ENCODE measurements around the gene MAP3K1.

MAP3K1 gene

DNA sequence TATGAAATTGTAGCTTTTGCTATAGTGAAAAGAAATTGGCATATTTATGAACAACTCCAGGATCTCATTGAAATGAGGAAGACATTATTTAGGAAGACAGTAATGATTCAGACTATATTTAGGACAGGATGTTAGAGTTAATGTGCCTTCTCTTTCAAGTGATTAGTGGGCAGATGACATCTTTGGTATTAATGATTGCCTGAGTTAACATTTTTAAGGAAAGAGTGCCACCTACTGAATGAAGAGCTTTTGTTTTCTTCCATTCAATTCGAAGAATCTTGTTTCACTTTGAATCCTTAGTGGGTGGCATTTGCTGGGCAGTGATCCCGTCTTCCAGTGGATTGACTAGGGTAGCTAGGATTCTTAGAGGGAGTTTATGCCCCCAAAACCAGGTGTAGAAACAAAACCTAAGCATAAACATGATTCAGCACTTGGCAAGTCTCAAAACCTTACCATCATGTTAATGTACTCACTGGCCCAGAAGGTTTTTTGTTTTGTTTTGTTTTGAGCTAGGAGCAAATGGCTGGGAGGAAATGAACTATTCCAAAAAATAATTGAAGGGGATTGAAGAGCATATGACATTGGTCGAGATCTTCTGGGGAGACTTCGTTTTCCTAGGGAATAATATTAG lies 23.2 kb downstream of the MAP3K1 start:
- Histone ChIP-seq H3K4me3 (ENCODE audit: low read depth, low read length) (no peak overlapping the region), H3K9me3 (ENCODE audit: control insufficient read depth, insufficient read depth, low read depth, low read length) (no peaks in the 10 kb centered on the region), H3K4me1 (ENCODE audit: control insufficient read depth, insufficient read depth, low read length) (peaks cover 11% of the 10 kb centered on the region), H3K36me3 (ENCODE audit: control insufficient read depth in 2 of 2, insufficient read depth in 1 of 2, low read length in 2 of 2) (no peaks in the 10 kb centered on the region), H3K27ac (ENCODE audit: extremely low read depth, low read depth, low read length) (no peak overlapping the region)
- TF ChIP-seq ZNF654 (tag by site-specific recombination; IDR thresholded peaks at IDR 0.05; ENCODE audit: low read depth) (peak; percentile 85), SP7 (tag by site-specific recombination; IDR thresholded peaks at IDR 0.05) (peak; percentile 45; the same call in 1 of the 2 replicates), GLIS1 (tag by site-specific recombination; IDR thresholded peaks at IDR 0.05) (peak; percentile 16; the same call in 1 of the 2 replicates), ZNF623 (tag by site-specific recombination; IDR thresholded peaks at IDR 0.05) (no peak), KLF7 (tag by site-specific recombination; IDR thresholded peaks at IDR 0.05; ENCODE audit: borderline replicate concordance) (no peak), ZNF660 (tag by site-specific recombination; IDR thresholded peaks at IDR 0.05) (peak; percentile 30; the same call in 1 of the 2 replicates), PRDM1 (tag by site-specific recombination; IDR thresholded peaks at IDR 0.05) (peak; percentile 50; the same call in 1 of the 2 replicates), ZNF366 (tag by site-specific recombination; conservative IDR thresholded peaks at IDR 0.05) (0 out of 2 replicates have a peak, but pooled peaks have one; percentile 19)
- TF ChIP-seq, protein P1, sequence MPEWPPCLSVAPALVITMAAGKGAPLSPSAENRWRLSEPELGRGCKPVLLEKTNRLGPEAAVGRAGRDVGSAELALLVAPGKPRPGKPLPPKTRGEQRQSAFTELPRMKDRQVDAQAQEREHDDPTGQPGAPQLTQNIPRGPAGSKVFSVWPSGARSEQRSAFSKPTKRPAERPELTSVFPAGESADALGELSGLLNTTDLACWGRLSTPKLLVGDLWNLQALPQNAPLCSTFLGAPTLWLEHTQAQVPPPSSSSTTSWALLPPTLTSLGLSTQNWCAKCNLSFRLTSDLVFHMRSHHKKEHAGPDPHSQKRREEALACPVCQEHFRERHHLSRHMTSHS (tag by site-specific recombination; IDR thresholded peaks at IDR 0.05): no peak
- TF ChIP-seq, protein P2, sequence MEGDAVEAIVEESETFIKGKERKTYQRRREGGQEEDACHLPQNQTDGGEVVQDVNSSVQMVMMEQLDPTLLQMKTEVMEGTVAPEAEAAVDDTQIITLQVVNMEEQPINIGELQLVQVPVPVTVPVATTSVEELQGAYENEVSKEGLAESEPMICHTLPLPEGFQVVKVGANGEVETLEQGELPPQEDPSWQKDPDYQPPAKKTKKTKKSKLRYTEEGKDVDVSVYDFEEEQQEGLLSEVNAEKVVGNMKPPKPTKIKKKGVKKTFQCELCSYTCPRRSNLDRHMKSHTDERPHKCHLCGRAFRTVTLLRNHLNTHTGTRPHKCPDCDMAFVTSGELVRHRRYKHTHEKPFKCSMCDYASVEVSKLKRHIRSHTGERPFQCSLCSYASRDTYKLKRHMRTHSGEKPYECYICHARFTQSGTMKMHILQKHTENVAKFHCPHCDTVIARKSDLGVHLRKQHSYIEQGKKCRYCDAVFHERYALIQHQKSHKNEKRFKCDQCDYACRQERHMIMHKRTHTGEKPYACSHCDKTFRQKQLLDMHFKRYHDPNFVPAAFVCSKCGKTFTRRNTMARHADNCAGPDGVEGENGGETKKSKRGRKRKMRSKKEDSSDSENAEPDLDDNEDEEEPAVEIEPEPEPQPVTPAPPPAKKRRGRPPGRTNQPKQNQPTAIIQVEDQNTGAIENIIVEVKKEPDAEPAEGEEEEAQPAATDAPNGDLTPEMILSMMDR (tag by site-specific recombination; IDR thresholded peaks at IDR 0.05): peak; percentile 57
- POLR2A ChIA-PET: interaction anchor here (0.6 kb wide), 1 partner anchor 569 kb away, joined by 3 read pairs; no protein-coding TSS in a partner anchor
- CTCF ChIA-PET: interaction anchor here (0.6 to 2.8 kb wide), 32 partner anchors 10 to 902 kb away, joined by 3 to 74 read pairs (median 4); no protein-coding TSS in a partner anchor

DNA sequence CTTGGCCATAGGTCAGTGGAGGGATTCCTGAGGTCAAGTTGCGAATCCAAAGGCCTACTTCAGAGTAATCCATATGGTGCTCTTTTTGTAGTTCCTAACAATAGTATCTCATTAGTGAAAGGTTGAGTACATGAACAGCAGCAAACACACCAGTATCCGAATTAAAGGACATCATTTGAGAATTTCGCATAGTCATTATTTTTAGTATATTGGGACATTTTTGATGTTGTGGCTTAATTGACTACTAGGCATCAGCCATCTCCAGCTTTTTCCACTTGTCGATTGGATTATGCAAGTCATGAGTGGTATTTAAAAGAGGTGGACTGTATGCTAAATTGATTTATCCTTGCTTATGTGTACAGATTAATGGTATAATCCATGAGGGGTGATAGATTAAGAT lies 23.7 kb downstream of the MAP3K1 start:
- peaks cover 6% of the 10 kb centered on the region for H3K4me1 ChIP-seq (ENCODE audit: control insufficient read depth, insufficient read depth, low read length)
- H3K27ac ChIP-seq (ENCODE audit: extremely low read depth, low read depth, low read length): no peak overlapping the region
- no peaks in the 10 kb centered on the region for H3K36me3 ChIP-seq (ENCODE audit: control insufficient read depth in 2 of 2, insufficient read depth in 1 of 2, low read length in 2 of 2)
- TF ChIP-seq, protein P3, sequence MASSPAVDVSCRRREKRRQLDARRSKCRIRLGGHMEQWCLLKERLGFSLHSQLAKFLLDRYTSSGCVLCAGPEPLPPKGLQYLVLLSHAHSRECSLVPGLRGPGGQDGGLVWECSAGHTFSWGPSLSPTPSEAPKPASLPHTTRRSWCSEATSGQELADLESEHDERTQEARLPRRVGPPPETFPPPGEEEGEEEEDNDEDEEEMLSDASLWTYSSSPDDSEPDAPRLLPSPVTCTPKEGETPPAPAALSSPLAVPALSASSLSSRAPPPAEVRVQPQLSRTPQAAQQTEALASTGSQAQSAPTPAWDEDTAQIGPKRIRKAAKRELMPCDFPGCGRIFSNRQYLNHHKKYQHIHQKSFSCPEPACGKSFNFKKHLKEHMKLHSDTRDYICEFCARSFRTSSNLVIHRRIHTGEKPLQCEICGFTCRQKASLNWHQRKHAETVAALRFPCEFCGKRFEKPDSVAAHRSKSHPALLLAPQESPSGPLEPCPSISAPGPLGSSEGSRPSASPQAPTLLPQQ (tag by site-specific recombination; IDR thresholded peaks at IDR 0.05): no peak
- TF ChIP-seq RBAK (tag by site-specific recombination; IDR thresholded peaks at IDR 0.05) (no peak), KLF10 (tag by site-specific recombination; IDR thresholded peaks at IDR 0.05) (no peak), MZF1 (tag by site-specific recombination; IDR thresholded peaks at IDR 0.05; ENCODE audit: borderline replicate concordance) (no peak), HOXD13 (CRISPR knock-in tag; IDR thresholded peaks at IDR 0.05; ENCODE audit: borderline replicate concordance) (no peak), ZNF549 (tag by site-specific recombination; IDR thresholded peaks at IDR 0.05) (no peak), ZFP3 (tag by site-specific recombination; IDR thresholded peaks at IDR 0.05; ENCODE audit: low read depth) (no peak)
- no peaks in the 10 kb centered on the region for H3K9me3 ChIP-seq (ENCODE audit: control insufficient read depth, insufficient read depth, low read depth, low read length)
- ChIA-PET POLR2A (interaction anchor here (0.6 kb wide), 1 partner anchor 570 kb away, joined by 3 read pairs; no protein-coding TSS in a partner anchor), CTCF (interaction anchor here (0.6 to 2.8 kb wide), 22 partner anchors 12 to 902 kb away, joined by 3 to 74 read pairs (median 4); no protein-coding TSS in a partner anchor)
- no peak overlapping the region for H3K4me3 ChIP-seq (ENCODE audit: low read depth, low read length)

DNA sequence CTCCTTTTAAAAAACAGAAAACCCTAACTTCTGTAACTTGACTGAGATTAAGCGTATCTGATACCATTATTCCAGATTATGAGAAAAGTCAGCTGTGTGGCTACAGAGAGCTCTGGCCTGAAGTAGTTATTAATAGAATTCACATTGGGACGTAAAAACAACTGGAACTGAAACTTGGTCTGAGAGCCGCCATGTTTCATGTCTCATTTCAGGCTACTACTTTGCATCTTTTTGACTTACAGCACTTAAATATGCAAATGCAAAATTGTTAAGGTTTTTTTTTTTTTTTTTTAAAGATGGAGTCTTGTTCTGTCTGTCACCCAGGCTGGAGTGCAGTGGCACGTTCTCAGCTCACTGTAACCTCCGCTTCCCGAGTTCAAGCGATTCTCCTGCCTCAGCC lies 25.2 kb downstream of the MAP3K1 start:
- no peaks in the 10 kb centered on the region for H3K9me3 ChIP-seq (ENCODE audit: control insufficient read depth, insufficient read depth, low read depth, low read length)
- H3K4me1 ChIP-seq (ENCODE audit: control insufficient read depth, insufficient read depth, low read length): peaks cover 4% of the 10 kb centered on the region; the same call in 1 of the 2 replicates
- POLR2A ChIA-PET: no interaction called here
- no peak overlapping the region for H3K27ac ChIP-seq (ENCODE audit: extremely low read depth, low read depth, low read length)
- CTCF ChIA-PET: interaction anchor here (0.6 to 3.3 kb wide), 6 partner anchors 13 to 576 kb away, joined by 3 to 31 read pairs (median 5); no protein-coding TSS in a partner anchor
- no peak overlapping the region for H3K4me3 ChIP-seq (ENCODE audit: low read depth, low read length)
- no peaks in the 10 kb centered on the region for H3K36me3 ChIP-seq (ENCODE audit: control insufficient read depth in 2 of 2, insufficient read depth in 1 of 2, low read length in 2 of 2)
- TF ChIP-seq ZNF660 (tag by site-specific recombination; IDR thresholded peaks at IDR 0.05) (no peak), ZNF629 (tag by site-specific recombination; IDR thresholded peaks at IDR 0.05) (no peak), ZNF175 (tag by site-specific recombination; IDR thresholded peaks at IDR 0.05) (no peak), ZNF677 (tag by site-specific recombination; IDR thresholded peaks at IDR 0.05) (no peak), ZNF473 (tag by site-specific recombination; IDR thresholded peaks at IDR 0.05) (no peak), ZNF394 (tag by site-specific recombination; IDR thresholded peaks at IDR 0.05; ENCODE audit: borderline replicate concordance) (no peak), ZNF169 (tag by site-specific recombination; IDR thresholded peaks at IDR 0.05) (no peak)
- TF ChIP-seq, protein P4, sequence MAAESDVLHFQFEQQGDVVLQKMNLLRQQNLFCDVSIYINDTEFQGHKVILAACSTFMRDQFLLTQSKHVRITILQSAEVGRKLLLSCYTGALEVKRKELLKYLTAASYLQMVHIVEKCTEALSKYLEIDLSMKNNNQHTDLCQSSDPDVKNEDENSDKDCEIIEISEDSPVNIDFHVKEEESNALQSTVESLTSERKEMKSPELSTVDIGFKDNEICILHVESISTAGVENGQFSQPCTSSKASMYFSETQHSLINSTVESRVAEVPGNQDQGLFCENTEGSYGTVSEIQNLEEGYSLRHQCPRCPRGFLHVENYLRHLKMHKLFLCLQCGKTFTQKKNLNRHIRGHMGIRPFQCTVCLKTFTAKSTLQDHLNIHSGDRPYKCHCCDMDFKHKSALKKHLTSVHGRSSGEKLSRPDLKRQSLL (tag by site-specific recombination; IDR thresholded peaks at IDR 0.05): no peak
- TF ChIP-seq, protein P5, sequence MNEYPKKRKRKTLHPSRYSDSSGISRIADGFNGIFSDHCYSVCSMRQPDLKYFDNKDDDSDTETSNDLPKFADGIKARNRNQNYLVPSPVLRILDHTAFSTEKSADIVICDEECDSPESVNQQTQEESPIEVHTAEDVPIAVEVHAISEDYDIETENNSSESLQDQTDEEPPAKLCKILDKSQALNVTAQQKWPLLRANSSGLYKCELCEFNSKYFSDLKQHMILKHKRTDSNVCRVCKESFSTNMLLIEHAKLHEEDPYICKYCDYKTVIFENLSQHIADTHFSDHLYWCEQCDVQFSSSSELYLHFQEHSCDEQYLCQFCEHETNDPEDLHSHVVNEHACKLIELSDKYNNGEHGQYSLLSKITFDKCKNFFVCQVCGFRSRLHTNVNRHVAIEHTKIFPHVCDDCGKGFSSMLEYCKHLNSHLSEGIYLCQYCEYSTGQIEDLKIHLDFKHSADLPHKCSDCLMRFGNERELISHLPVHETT (tag by site-specific recombination; IDR thresholded peaks at IDR 0.05): no peak
